H1 (cell line): ENCODE measurements around the gene RPS6KA5. TPM values are rescaled to one million over a fixed set of nuclear protein-coding genes. Genes with fewer than 3 reads are reported as not detected.

ENCODE experiments used
- CTCF ChIA-PET: fragments of 300-600 bp; sonication (Branson Sonifier 250); formaldehyde crosslinking; loops from one replicate; lab custom pipeline; 2021; ENCODE audit not compliant: partially characterized antibody; lab: Charles Lee
- POLR2A ChIA-PET: fragments of 300-600 bp; sonication (Branson Sonifier 250); formaldehyde crosslinking; loops from one replicate; lab custom pipeline; 2021; ENCODE audit warnings: inconsistent platforms; ENCODE audit not compliant: partially characterized antibody; lab: Charles Lee
- DNase-seq, 2 experiments: peaks; one replicate each; pipeline versions ENCODE4 v3.0.0 to v3.0.0-alpha.2; 2010 to 2022; ENCODE audit warnings: low spot score in 2 of 2, low read depth in 1 of 2, mixed read lengths in 1 of 2
- FAIRE-seq: peaks from 2 replicates; lab custom pipeline; 2011; peaks lifted over from hg19 to GRCh38; lab: Jason Lieb, UNC
- H2AFZ ChIP-seq: 2 replicates; pipeline ENCODE4 v1.8.1; 2012; ENCODE audit warnings: low read length, inconsistent platforms
- H2AK5ac ChIP-seq: 2 replicates; pipeline ENCODE4 v1.6.1; 2013; ENCODE audit warnings: low read depth, low read length
- H2BK120ac ChIP-seq: replicated peaks from 2 replicates; pipeline ENCODE3; 2013; ENCODE audit warnings: low read depth, low read length, inconsistent platforms
- H2BK12ac ChIP-seq: 2 replicates; pipeline ENCODE4 v1.6.1; 2013; ENCODE audit warnings: low read depth, low read length
- H2BK15ac ChIP-seq: 2 replicates; pipeline ENCODE4 v1.6.1; 2013; ENCODE audit warnings: low read length
- H2BK20ac ChIP-seq: 2 replicates; pipeline ENCODE4 v1.6.1; 2013; ENCODE audit warnings: low read length
- H2BK5ac ChIP-seq: 2 replicates; pipeline ENCODE4 v1.6.1; 2013; ENCODE audit warnings: low read depth, low read length
- H3K14ac ChIP-seq: 2 replicates; pipeline ENCODE4 v1.6.1; 2013; ENCODE audit warnings: inconsistent platforms; ENCODE audit not compliant: insufficient read length
- H3K18ac ChIP-seq: 2 replicates; pipeline ENCODE4 v1.6.1; 2013; ENCODE audit warnings: low read length; ENCODE audit errors: extremely low read depth
- H3K23ac ChIP-seq: 2 replicates; pipeline ENCODE4 v1.6.1; 2013; ENCODE audit warnings: inconsistent platforms; ENCODE audit not compliant: insufficient read length
- H3K23me2 ChIP-seq: 2 replicates; pipeline ENCODE4 v1.6.1; 2013; ENCODE audit warnings: low read depth, low read length
- H3K27ac ChIP-seq: 2 replicates; pipeline ENCODE4 v1.6.1; 2011; ENCODE audit warnings: low read depth, low read length, inconsistent platforms
- H3K27me3 ChIP-seq, 4 experiments: replicated peaks in 1 of 4; 1 replicate in 1 of 4; 2 replicates in 3 of 4; pipeline versions ENCODE4 v1.6.1 to v1.8.1; 2011 to 2013; ENCODE audit warnings: low read length in 3 of 4, mild to moderate bottlenecking in 3 of 4, inconsistent platforms in 2 of 4, mixed read lengths in 2 of 4, moderate library complexity in 1 of 4; ENCODE audit not compliant: control insufficient read depth in 3 of 4, insufficient read depth in 3 of 4; ENCODE audit errors: extremely low read depth in 1 of 4
- H3K36me3 ChIP-seq, 4 experiments: 2 replicates each; pipeline versions ENCODE4 v1.6.1 to v1.8.1; 2011 to 2013; ENCODE audit warnings: mild to moderate bottlenecking in 4 of 4, low read length in 3 of 4, moderate library complexity in 2 of 4, control low read depth in 1 of 4, inconsistent platforms in 1 of 4; ENCODE audit not compliant: insufficient read depth in 4 of 4, control insufficient read depth in 2 of 4
- H3K4ac ChIP-seq: replicated peaks from 2 replicates; pipeline ENCODE3; 2013; ENCODE audit warnings: low read length, low read depth, mixed read lengths, inconsistent platforms; ENCODE audit not compliant: insufficient read length
- H3K4me1 ChIP-seq, 4 experiments: replicated peaks in 1 of 4; 1 replicate in 1 of 4; 2 replicates in 3 of 4; pipeline versions ENCODE4 v1.6.1 to v1.8.1; 2011 to 2013; ENCODE audit warnings: low read length in 3 of 4, inconsistent platforms in 2 of 4, mixed read lengths in 1 of 4; ENCODE audit not compliant: insufficient read depth in 4 of 4, control insufficient read depth in 3 of 4
- H3K4me2 ChIP-seq, 2 experiments: 2 replicates each; pipeline versions ENCODE4 v1.6.1 to v1.8.1; 2011 to 2013; ENCODE audit warnings: low read depth in 2 of 2, low read length in 2 of 2, control low read depth in 1 of 2, inconsistent platforms in 1 of 2, mild to moderate bottlenecking in 1 of 2; ENCODE audit not compliant: insufficient read depth in 1 of 2
- H3K4me3 ChIP-seq, 4 experiments: fragments of 200-600, 300-600 bp in 1 of 4; sonication (generic), shearing (Covaris generic), sonication (Bioruptor Twin) in 1 of 4; 2 replicates each; pipeline versions ENCODE4 v1.5.1 to v1.8.1; 2011 to 2016; ENCODE audit warnings: low read length in 4 of 4, low read depth in 3 of 4, control low read depth in 2 of 4, inconsistent platforms in 2 of 4, mild to moderate bottlenecking in 2 of 4, mixed read lengths in 1 of 4, moderate library complexity in 1 of 4; ENCODE audit not compliant: insufficient read depth in 2 of 4; ENCODE audit errors: extremely low read depth in 1 of 4
- H3K56ac ChIP-seq: replicated peaks from 2 replicates; pipeline ENCODE3; 2013; ENCODE audit warnings: low read depth, mild to moderate bottlenecking, mixed read lengths, low read length, inconsistent platforms; ENCODE audit not compliant: insufficient read length
- H3K79me1 ChIP-seq: 2 replicates; pipeline ENCODE4 v1.6.1; 2013; ENCODE audit warnings: low read depth, low read length, control low read depth
- H3K79me2 ChIP-seq, 2 experiments: 2 replicates each; pipeline versions ENCODE4 v1.6.1 to v1.8.1; 2012 to 2013; ENCODE audit warnings: low read length in 2 of 2, mild to moderate bottlenecking in 2 of 2, inconsistent platforms in 1 of 2; ENCODE audit not compliant: insufficient read depth in 2 of 2, control insufficient read depth in 1 of 2
- H3K9ac ChIP-seq, 4 experiments: replicated peaks in 1 of 4; 1 replicate in 1 of 4; 2 replicates in 3 of 4; pipeline versions ENCODE4 v1.6.1 to v1.8.1; 2011 to 2013; ENCODE audit warnings: low read depth in 3 of 4, low read length in 3 of 4, control low read depth in 2 of 4, mild to moderate bottlenecking in 2 of 4, moderate library complexity in 2 of 4, inconsistent platforms in 1 of 4; ENCODE audit errors: extremely low read depth in 1 of 4
- H3K9me3 ChIP-seq, 2 experiments: 2 replicates each; pipeline versions ENCODE4 v1.6.1 to v1.8.1; 2012 to 2013; ENCODE audit warnings: mild to moderate bottlenecking in 2 of 2, moderate library complexity in 2 of 2, control low read depth in 1 of 2, inconsistent platforms in 1 of 2, low read depth in 1 of 2, low read length in 1 of 2, mixed read lengths in 1 of 2; ENCODE audit not compliant: insufficient read depth in 2 of 2
- H4K20me1 ChIP-seq, 2 experiments: replicated peaks in 1 of 2; 2 replicates each; pipeline versions ENCODE3 to v1.8.1; 2011 to 2013; ENCODE audit warnings: inconsistent platforms in 2 of 2, low read length in 2 of 2, mild to moderate bottlenecking in 1 of 2; ENCODE audit not compliant: insufficient read depth in 2 of 2, control insufficient read depth in 1 of 2
- H4K5ac ChIP-seq: 2 replicates; pipeline ENCODE4 v1.6.1; 2013; ENCODE audit warnings: low read length, low read depth, mixed read lengths, inconsistent platforms; ENCODE audit not compliant: insufficient read length
- H4K8ac ChIP-seq: 2 replicates; pipeline ENCODE4 v1.8.0; 2013; ENCODE audit warnings: mild to moderate bottlenecking, moderate library complexity, low read length, inconsistent platforms; ENCODE audit not compliant: insufficient read depth; ENCODE audit errors: extremely low read depth
- H4K91ac ChIP-seq: replicated peaks from 2 replicates; pipeline ENCODE3; 2013; ENCODE audit warnings: low read length, mixed read lengths, inconsistent platforms; ENCODE audit not compliant: insufficient read length
- BACH1 ChIP-seq: IDR thresholded peaks from 2 replicates; pipeline ENCODE4 v1.6.1; 2012; ENCODE audit warnings: low read length, improper control_type of control experiment
- SIX5 ChIP-seq: IDR thresholded peaks from 2 replicates; pipeline ENCODE4 v1.6.1; 2011; ENCODE audit warnings: mild to moderate bottlenecking, low read depth, low read length
- SP1 ChIP-seq: IDR thresholded peaks from 2 replicates; pipeline ENCODE4 v1.6.1; 2011; ENCODE audit warnings: low read depth, low read length
- TBP ChIP-seq: IDR thresholded peaks from 2 replicates; pipeline ENCODE4 v1.6.1; 2011; ENCODE audit warnings: low read depth, low read length, improper control_type of control experiment
- WGBS, 2 experiments: shearing (Covaris generic) in 1 of 2; methylation state at CpG; one replicate each; pipeline versions ENCODE4 v1.1.6 to v1.1.7; 2013 to 2015; ENCODE audit warnings: low lambda C conversion rate in 2 of 2, mixed read lengths in 2 of 2, inconsistent platforms in 1 of 2, low coverage in 1 of 2, missing lambda C conversion rate in 1 of 2; ENCODE audit not compliant: insufficient replicate concordance in 2 of 2, insufficient coverage in 1 of 2, insufficient read length in 1 of 2; ENCODE audit errors: extremely low coverage in 1 of 2, missing lambda C conversion rate in 1 of 2; 5-methylcytosine and 5-hydroxymethylcytosine counted together
- polyA plus RNA-seq, 7 experiments: library from polyadenylated mRNA; depleted of rRNA in 3 of 7; stranded (reverse) in 5 of 7; unstranded in 2 of 7; fragments of >200 nt in 5 of 7; fragments of 200-250 nt in 2 of 7; gene quantifications; 1 replicate in 5 of 7; 2 replicates in 1 of 7; 4 replicates in 1 of 7; pipeline versions ENCODE4 v1.2.1 to v1.2.3, GENCODE V29; 2011 to 2013; ENCODE audit warnings: missing spikeins in 2 of 7, mixed read lengths in 2 of 7
- total RNA-seq: library from RNA; stranded (reverse); fragmentation: NEBNext Ultra II Directional; extraction: Animal tissue kit (Norgen Biotek cat#: 25700); gene quantifications from 2 replicates; pipeline ENCODE4 v1.2.1, GENCODE V29; 2021

Gene RPS6KA5
- total and polyA plus RNA-seq, 2 of the 8 experiments (the other 6 are each of a cell fraction or from before 2014, with no cell fraction given) = 0.85 to 3.1 TPM

GRCh38 chr14:90966493-90966892 lies 93.9 kb downstream of the RPS6KA5 start:
- Histone ChIP-seq H4K91ac (no peak overlapping the region), H3K4me3 (no peak overlapping the region), H3K9ac (no peak overlapping the region), H3K14ac (no peak overlapping the region), H3K27me3 (no peaks in the 10 kb centered on the region), H3K23ac (no peak overlapping the region), H3K23me2 (no peaks in the 10 kb centered on the region), H3K79me2 (no peaks in the 10 kb centered on the region), H2BK15ac (no peak overlapping the region), H3K36me3 (no peaks in the 10 kb centered on the region), H2BK120ac (no peak overlapping the region), H3K18ac (no peak overlapping the region), H2AK5ac (no peak overlapping the region), H2BK5ac (no peak overlapping the region), H2AFZ (no peak overlapping the region), H2BK12ac (no peak overlapping the region), H2BK20ac (no peak overlapping the region), H3K27ac (no peak overlapping the region), H4K5ac (no peak overlapping the region), H3K4me1 (no peaks in the 10 kb centered on the region), H3K56ac (no peak overlapping the region), H4K20me1 (no peaks in the 10 kb centered on the region), H3K4ac (no peak overlapping the region), H3K9me3 (0 out of 4 replicates have a peak, but pooled peaks cover 0 to 3% of the 10 kb centered on the region in 2 experiments), H3K4me2 (no peak overlapping the region), H4K8ac (no peak overlapping the region), H3K79me1 (no peaks in the 10 kb centered on the region)
- TF ChIP-seq SP1 (no peak), BACH1 (no peak), TBP (no peak), SIX5 (no peak)
- no peak for FAIRE-seq
- no peak for DNase-seq
- CTCF ChIA-PET = no interaction called here
- POLR2A ChIA-PET = no interaction called here
- 97% methylated on average over 3 of the region's 3 CpGs; no CpG with 5 or more reads in 1 of the 2 experiments for WGBS, 2 experiments
